ENCODE data around the gene FAM120B.
A peak's percentile ranks its signal among the peaks of the same experiment; 100 is the strongest.

The FAM120B gene

GRCh38 chr6:170271771-170272314 is 34.7 kb upstream of the FAM120B start:
- DNase-seq (ENCODE audit: low spot score) = no peak

GRCh38 chr6:170272341-170273065 is 34.1 kb upstream of the FAM120B start:
- DNase-seq (ENCODE audit: low spot score) = no peak

GRCh38 chr6:170273191-170273590 is 33.4 kb upstream of the FAM120B start:
- no peak for DNase-seq (ENCODE audit: low spot score)

GRCh38 chr6:170273681-170274080 is 32.9 kb upstream of the FAM120B start:
- no peak for DNase-seq (ENCODE audit: low spot score)

DNA sequence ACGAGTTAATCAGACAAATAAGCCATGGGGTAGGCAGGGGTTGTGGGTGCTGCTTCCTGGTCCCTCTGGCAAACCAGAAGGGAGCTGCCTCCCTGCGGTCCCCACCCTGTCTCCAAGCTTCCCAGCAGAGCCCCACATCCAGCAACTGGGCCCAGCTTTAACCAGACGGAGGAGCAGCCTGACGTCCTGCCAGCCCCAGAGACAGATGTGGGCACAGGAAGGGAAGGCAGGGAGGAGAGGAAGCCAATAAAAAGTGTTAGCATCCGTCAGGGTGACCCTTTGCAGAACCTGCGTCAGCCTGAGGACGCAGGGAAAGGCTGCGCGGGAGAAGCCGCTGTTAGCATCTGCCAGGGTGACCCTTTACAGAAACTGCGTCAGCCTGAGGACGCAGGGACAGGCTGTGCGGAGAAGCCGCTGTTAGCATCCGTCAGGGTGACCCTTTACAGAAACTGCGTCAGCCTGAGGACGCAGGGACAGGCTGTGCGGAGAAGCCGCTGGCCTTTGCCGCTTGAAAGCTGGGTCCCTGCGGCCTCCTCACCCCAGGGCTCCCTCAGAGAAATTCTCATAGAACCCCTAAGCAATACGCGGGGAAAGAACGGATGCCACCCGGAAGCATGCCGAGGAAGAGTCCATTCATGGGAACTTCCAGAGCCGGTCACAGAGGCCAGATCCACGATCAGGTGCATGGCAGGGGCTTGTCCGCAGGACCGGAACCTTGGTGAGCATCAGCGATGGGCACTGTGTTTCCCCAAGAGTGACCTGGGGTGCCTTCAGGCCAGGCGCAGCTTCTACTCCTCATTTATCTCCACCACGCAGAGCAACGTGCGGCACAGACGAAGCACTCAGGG is 31.6 kb upstream of the FAM120B start:
- DNase-seq (ENCODE audit: low spot score) = no peak

DNA sequence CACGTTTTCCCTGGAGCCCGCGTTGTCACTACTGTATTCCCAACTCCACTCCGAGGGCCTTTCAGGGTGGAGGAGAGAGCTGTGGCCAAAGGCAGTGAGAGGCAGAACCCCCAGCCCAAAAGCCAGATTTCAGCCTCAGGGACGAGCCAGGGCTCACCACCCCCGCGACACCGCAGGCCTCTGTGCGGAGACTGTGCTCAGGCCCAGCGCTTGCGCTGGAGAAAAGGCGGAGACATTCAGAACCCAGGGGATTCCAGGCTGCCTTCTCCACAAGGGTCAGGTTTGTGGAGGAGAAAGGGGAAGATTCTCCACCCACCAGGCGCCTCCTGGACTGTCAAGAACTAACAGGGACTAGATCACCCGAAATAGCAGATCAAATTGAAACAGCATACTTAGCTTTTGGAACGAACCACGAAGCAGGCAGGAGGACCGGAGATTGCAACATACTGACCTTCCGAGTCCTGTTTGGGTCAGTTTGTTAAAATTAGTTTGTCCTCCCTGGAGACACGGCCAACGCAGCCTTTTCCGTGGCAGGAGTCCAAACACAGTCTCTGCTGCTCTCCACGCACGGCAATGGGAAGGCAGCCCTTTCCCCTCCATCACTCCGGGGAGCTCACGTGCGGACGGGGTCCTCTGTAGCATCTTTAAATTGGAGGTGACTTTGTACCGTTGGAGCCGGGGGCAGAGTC is 30.0 kb upstream of the FAM120B start:
- no peak for DNase-seq (ENCODE audit: low spot score)

DNA sequence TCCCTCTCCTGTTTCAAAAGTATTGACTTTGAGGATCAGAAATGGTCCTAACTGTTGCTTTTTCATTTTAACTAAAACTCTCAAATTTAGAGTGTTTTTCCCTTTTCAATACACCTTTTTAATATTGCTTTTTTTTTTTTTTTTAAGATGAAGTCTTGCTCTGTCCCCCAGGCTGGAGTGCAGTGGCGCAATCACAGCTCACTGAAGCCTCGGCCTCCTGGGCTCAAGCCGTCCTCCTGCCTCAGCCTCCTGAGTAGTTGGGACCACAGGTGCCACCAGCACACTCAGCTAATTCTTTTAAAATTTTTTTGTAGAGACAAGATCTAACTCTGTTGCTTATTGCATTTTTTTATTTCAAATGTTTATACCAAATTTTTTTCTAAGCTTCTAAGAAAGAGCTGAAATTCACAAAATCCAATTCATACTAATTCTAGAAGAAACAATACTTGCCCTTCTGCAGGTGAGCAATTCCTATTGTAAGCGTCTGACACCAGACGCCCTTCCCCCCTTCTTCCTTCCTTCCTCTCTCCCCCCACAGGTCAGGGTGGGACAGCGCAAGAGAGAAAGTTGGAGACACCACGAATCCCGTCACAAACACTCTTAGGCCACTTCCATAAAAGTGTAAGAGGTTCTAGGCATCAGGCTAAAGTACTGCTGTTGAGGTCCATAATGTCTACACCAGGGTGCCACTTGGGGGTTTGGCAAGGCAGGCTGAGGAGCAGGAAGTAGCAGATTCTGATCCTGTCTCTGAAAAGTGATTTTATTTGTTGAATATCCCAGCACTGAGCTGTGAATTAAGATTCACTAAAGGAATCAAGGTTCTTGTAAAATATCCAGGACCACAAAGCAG is 28.4 kb upstream of the FAM120B start:
- no peak for DNase-seq (ENCODE audit: low spot score)

- no peak for DNase-seq (ENCODE audit: low spot score)
These were observed 27.8 kb upstream of the FAM120B start for GRCh38 chr6:170278743-170279094.

DNA sequence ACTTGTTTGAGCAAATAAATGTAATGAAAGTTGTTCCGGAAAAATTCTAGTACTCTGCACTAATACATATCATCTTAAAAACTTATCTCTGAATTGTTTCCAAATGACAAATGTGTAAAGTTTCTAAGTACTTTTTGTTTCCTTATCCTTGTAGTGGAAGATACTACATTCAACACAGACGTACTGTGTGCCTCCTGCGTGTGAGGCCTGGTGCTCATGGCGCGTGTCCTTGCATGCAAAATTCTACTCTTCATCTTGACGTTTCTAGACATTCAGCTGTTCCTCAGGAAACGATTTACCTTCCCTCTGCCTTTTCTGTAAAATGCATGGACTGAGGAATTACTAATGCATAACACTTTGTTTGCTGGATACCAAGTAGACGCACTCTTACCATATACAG is 27.1 kb upstream of the FAM120B start:
- no peak for DNase-seq (ENCODE audit: low spot score)

- DNase-seq (ENCODE audit: low spot score) = peak; percentile 61
These were observed 26.4 kb upstream of the FAM120B start for GRCh38 chr6:170279977-170280688.

DNA sequence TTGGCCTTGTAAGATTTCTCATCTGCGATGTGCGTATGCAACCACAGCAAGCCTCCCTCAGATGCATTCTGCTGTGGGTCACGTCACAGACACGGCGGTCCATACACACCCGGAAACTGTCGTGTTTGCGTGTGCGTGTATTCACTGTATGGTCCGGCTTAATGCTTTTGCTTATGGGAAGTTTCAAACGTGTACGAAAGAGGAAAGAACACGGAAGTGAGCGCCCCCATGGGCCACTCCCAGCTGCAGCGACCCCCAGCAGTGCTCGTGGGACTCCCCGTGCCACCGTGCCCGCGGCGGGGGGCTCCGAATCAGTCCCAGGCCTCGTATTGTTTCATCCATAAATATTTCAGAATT is 25.9 kb upstream of the FAM120B start:
- no peak for DNase-seq (ENCODE audit: low spot score)

DNA sequence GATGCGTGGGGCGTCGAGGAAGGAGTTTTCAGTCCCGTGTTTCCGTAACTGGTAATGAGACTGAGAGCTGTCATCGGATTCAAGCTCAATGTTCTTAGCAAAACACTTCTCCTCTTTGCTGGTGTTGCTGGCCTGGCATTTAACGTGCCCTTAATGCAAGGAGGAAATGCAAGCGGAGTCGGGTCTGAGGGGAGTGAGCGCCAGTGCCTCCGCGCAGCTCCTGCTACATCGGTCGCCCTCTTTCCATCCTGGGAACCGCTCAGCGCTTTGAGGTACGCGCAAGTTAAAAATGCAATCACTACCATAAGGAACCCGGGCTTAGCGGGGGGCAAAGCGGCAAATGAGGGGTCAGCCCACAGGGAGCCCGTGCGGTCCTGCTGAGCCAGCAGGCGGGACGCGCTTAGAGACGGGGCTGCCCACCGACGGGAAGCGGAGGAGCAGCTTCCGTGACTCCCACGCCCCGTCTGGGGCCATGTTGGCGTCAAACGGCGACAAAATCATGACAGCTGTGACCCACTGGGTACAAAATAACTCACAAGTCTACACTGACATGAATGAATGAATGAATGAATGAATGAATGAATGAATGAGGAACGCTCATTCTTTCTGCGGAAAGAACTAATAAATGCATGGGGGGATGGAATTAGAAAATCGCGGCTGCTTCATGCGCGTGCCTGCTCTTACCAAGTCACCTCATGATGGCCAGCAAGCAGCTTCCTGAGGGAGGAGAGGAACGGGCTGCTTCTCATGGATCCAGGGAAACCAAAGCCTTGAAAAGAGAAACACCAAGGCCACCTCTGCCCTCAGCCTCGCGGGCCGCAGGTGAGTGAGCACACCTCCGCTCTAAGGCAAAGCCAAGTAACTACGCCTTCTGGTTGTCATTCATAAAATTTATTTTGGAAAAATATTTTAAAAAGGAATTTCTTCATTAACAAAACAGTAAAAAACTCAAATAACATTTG is 24.9 kb upstream of the FAM120B start:
- DNase-seq (ENCODE audit: low spot score) = no peak

GRCh38 chr6:170282512-170283158 is 23.9 kb upstream of the FAM120B start:
- DNase-seq (ENCODE audit: low spot score) = no peak

DNA sequence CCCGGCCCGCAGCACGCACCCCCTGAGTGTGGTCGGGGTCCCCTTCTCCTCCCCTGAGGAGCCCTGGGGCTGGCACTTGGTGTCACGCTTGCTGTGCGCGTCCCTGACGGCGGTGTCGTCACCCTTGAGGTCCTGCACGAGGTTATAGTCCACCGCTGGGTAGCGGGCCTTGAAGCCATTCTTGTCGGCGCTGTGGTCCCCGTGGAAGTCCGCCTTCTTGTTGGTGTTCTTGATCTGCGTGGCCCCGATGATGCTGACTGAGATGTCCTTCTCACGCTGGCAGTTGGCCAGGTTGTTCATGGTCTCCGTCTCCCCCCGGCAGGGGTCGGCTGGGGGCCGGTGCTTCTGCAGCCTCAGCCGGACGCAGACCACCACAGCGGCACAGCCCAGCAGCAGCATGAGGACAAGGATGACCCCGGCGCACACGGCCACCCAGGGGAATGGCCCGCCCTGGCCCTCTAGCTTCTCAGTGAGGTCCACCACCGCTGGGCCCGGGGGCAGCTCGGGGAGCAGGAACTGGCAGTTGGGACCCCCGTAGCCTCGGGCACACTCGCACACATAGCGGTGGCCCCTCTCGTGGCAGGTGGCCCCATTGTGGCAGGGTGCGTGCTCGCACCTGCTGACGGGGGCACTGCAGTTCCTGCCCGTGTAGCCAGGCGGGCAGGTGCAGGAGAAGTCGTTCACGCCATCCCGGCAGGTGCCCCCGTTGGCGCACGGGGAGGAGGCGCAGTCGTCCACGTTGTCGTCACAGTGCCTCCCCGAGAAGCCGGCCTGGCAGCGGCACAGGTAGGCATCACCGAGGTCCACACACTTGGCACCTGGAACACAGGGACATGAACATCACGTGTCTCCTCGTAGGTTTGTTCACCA is 23.1 kb upstream of the FAM120B start:
- DNase-seq (ENCODE audit: low spot score) = no peak

DNA sequence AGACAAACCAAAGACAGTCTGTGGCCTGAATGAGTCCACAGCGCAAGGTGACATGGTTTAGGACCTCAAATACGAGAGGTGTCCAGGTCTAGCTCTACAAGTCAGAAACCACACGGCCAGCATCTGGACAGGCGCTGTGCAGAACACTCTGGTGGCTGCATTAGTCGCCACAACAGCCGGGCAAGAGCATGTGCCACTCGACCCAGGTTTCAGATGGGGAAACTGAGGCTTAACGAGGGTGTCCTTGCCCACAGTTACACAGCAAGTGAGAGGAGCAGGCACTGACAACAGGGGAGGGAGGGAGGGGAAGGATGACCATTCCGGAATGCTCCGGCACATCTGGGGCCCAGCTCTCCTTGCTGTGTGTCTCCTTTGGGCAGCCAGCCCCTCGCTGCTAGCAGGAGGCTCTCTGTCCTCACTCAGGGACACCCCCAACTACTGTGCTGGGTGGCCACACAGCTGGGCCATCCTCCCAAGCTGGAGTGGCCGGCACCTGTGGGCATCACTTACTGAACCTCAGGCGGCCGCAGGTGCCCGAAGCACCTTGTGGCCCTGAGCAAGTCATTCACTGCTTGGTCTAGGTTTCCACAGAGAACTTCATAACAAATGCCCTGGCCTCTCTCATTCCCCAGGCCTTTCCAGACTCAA is 22.3 kb upstream of the FAM120B start:
- no peak for DNase-seq (ENCODE audit: low spot score)

- DNase-seq (ENCODE audit: low spot score) = no peak
These were observed 21.6 kb upstream of the FAM120B start for GRCh38 chr6:170284866-170285469.

DNA sequence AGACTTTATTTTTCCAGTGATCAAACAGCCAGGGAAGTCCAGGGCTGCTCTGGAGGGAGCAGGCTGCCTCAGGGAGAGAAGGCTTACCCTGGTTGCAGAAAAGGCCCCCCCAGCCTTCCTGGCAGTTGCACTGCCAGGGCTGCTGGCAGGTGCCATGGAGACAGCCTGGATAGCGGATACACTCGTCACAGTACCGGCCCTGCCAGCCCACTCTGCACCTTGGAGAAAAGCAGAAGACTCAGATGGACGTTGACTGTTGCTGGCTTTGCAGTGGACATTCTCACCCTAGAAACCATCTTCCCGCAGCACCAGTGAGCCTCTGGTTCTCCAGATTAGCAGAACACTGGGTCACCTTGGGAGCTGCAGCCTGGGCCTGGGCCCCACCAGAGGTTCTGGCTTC is 21.1 kb upstream of the FAM120B start:
- no peak for DNase-seq (ENCODE audit: low spot score)

Data from iPS-NIHi11 (cell line).